GM18867 (cell line): Measurements from ENCODE around the gene OR2A5.
"Not testable (repeated sequence)": the region's sequence is repeated elsewhere in the genome, so short reads cannot be mapped to it uniquely, and the experiment has no call there.

Experiments
- ATAC-seq: cut with Tn5 transposase; IDR thresholded peaks from one replicate; pipeline ENCODE4 v1.9.1; 2021; ENCODE audit warnings: mild to moderate bottlenecking, moderate library complexity; ENCODE audit not compliant: unreplicated experiment

The OR2A5 gene

GRCh38 chr7:144032985-144033709 is 15.6 kb upstream of the OR2A5 start:
- no peak for ATAC-seq

DNA sequence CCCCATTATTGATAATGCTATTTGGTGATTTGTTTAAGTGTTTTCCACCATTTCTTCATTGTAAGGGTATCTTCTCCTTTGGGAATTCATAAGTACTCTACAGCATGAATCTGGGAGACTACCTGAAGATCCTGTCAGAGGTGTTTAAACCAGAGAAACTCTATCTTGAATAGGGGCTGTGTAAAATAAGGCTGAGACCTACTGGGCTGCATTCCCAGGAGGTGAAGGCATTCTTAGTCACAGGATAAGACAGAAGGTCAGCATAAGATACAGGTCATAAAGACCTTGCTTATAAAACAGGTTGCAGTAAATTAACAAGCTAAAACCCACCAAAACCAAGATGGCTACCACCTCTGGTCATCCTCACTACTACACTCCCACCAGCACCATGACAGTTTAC is 13.4 kb upstream of the OR2A5 start:
- no peak for ATAC-seq

DNA sequence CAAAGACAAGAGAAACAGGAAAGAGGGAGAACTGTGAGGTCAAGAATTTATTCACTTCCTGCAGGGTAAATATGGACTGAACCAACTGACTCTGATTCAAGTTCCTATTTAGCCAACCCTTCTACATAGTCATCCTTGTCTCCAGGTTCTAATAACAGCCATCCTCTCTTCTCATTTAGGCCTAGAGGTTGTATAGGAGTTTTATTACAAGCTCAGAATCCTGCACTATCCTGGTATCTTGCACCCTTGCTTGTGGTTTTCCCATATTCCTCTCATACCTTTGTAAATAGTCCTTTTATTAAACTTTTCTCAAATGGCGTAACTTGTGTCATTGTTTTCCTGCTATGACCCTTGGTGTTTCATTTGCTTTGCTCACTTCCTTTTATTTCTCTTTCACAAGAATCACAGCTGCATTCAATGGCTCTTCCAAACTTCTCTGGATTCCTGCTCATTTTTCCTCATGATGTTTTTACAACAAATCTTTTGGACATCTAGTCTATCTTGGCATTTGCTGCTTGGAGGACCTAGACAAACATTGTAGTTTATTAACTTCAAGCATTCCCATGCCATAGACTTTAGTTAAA is 12.4 kb upstream of the OR2A5 start:
- ATAC-seq, result no peak

- ATAC-seq, result no peak
Measured at GRCh38 chr7:144037414-144038035, 11.2 kb upstream of the OR2A5 start.

DNA sequence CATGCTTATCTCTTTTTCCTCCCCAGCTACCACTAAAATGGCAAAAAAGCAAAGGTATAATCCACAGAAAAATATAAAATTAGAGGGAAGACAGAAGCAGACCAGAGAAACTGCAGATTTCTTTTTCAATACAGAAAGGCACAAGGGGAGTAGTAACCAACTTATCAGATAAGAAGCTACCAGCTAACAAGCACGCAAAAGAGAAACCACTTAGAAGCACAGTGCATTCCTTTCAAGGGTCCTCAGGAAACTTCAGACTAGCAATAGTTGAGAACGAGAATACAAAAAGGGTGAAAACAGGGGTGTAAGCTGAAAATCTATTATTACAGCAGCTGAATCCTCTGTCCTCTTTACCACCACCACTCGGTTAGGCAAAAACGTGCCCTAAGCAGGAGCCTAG is 9.9 kb upstream of the OR2A5 start:
- no peak for ATAC-seq

- no peak for ATAC-seq
Measured at GRCh38 chr7:144049491-144049890, 743 bp downstream of the OR2A5 start.

DNA sequence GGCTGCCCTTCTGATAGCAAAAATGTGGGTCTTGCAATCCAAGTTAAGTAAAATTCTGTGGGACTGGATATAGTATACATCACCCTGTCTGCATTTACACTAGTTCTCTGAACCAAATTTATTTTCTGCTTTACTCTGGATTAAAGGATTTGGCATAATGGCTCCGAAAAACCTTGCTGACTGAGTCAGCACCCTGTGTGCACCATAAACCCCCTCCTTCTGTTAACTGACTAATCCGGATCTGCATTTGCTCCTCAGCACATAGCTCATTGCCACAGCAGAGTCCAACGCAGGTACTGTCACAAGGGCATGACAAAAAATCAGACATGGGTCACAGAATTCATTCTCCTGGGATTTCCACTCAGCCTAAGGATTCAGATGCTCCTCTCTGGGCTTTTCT is 1.3 kb downstream of the OR2A5 start:
- ATAC-seq, result no peak

GRCh38 chr7:144050884-144051283 is 2.1 kb downstream of the OR2A5 start:
- not testable (repeated sequence) for ATAC-seq

GRCh38 chr7:144057954-144058353 is 9.2 kb downstream of the OR2A5 start:
- no peak for ATAC-seq

GRCh38 chr7:144063710-144064109 is 15.0 kb downstream of the OR2A5 start:
- ATAC-seq, result no peak

GRCh38 chr7:144069511-144069910 is 20.8 kb downstream of the OR2A5 start, which contains the start of gene OR2A25:
TSS of gene OR2A25 (plus strand) at chr7:144069811. CDS start at chr7:144074220, 4,409 bp downstream.
- no peak for ATAC-seq

- ATAC-seq, result no peak
Measured at GRCh38 chr7:144069953-144070352, 21.2 kb downstream of the OR2A5 start.

- ATAC-seq, result no peak
Measured at GRCh38 chr7:144074374-144074773, 25.6 kb downstream of the OR2A5 start.

DNA sequence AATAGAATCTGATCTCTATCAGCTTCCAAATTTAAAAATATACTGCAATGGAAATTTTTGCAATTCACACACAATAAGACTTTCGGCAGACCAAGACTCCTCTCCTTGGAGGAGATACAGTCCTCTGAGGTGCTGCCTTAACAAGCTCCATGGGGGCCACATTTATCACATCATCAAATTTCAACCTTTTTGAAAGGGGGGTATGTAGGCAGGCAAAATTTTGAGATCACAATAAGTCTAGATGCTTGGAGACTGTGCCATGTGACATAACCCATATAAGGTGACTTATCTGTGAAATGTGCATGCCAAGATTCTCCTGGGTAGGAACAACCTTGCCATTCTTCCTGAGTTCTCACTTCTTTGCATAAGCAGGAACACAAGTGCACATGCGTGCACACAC is 37.2 kb downstream of the OR2A5 start, which contains the start of gene OR2A12:
OR2A12 (plus strand) TSS at position 301 of the 400 bp plus-strand sequence. CDS start 8,830 bp downstream, outside the sequence.
- ATAC-seq, result no peak

- no peak for ATAC-seq
Measured at GRCh38 chr7:144086730-144087129, 38.0 kb downstream of the OR2A5 start.

GRCh38 chr7:144087230-144087629 is 38.5 kb downstream of the OR2A5 start:
- no peak for ATAC-seq

DNA sequence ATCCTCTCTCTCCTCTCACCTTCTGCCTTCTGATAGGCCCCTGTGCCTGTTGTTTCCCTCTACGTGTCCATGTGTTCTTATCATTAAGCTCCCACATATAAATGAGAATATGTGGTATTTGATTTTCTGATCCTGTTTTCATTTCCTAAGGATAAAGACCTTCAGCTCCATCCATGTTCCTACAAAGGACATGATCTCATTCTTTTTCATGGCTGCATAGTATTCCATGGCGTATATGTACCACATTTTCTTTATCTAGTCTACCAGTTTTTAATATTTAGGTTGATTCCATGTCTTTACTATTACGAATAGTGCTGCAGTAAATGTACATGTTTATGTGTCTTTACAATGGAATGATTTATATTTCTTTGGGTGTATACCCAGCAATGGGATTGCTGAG is 41.9 kb downstream of the OR2A5 start:
- no peak for ATAC-seq

DNA sequence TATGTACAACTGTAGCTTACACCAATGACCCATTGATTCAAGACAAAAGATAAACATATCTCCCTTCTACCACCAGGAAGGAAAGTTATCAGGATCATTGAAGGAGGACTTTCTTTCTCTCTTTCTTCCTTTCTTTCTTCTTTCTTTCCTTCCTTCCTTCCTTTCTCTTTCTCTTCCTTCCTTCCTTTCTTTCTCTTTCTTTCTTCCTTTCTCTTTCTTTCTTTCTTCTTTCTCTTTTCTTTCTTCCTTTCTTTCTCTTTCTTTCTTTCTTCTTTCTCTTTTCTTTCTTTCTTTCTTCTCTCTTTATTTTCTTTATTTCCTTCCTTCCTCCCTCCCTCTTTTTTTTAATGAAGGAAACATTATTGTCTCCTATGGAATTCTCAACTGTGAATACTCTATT is 50.0 kb downstream of the OR2A5 start:
- no peak for ATAC-seq

- ATAC-seq, result no peak
Measured at GRCh38 chr7:144100607-144101006, 51.9 kb downstream of the OR2A5 start.

DNA sequence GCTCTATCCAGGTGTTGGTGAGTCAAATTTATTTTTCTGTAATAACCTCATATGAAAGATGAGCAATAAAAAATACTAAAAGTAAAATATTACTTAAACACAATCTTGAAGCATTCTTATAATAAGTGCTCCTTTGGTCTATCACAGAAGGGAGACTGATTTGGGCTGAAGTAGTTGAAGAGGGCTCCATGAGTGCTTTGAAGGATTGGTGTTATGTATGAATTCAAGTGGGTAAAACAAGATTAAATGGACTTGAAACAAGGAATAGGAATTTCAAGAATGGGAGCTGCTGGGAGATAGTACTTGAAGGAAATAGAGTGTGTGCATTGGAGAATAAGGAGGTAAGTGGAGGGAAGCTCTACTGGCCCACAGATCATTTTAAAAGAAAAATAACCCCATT is 53.3 kb downstream of the OR2A5 start:
- no peak for ATAC-seq

- ATAC-seq, result no peak
Measured at GRCh38 chr7:144105211-144105610, 56.5 kb downstream of the OR2A5 start.
